Caco-2 (cell line): Measurements from ENCODE around the gene SLC1A2. TPM values are rescaled to one million over a fixed set of nuclear protein-coding genes. Genes with fewer than 3 reads are reported as not detected.

Source experiments
- BruUV-seq: library from RNA; stranded (reverse); fragments of 400-500 nt; replicated peaks from 2 replicates; lab custom pipeline; 2021; lab: Mats Ljungman, UMichigan
- CTCF ChIA-PET: fragments of 300-600 bp; sonication (Branson Sonifier 250); formaldehyde crosslinking; loops from one replicate; lab custom pipeline; 2022; ENCODE audit warnings: antibody characterized with exemption; lab: Charles Lee
- POLR2A ChIA-PET: fragments of 300-600 bp; sonication (Branson Sonifier 250); formaldehyde crosslinking; loops from one replicate; lab custom pipeline; 2022; ENCODE audit warnings: antibody characterized with exemption; lab: Charles Lee
- DNase-seq, 2 experiments: peaks; one replicate each; pipeline versions ENCODE4 v3.0.0 to v3.0.0-alpha.2; 2020 to 2022
- H3K27me3 ChIP-seq: replicated peaks from 2 replicates; pipeline ENCODE4 v1.6.0; 2011; ENCODE audit warnings: low read length; ENCODE audit not compliant: control insufficient read depth, insufficient read depth
- H3K36me3 ChIP-seq: 2 replicates; pipeline ENCODE4 v1.5.1; 2011; ENCODE audit warnings: low read length; ENCODE audit not compliant: control insufficient read depth, insufficient read depth
- H3K4me1 ChIP-seq: fragments of 250-450 bp; sonication (Bioruptor Pico); 2 replicates; pipeline ENCODE4 v1.5.1; 2020; ENCODE audit warnings: mild to moderate bottlenecking
- H3K4me3 ChIP-seq: 2 replicates; pipeline ENCODE4 v1.5.1; 2011; ENCODE audit warnings: low read depth, mild to moderate bottlenecking, control low read depth, low read length
- H3K9me3 ChIP-seq: fragments of 250-450 bp; sonication (Bioruptor Pico); 2 replicates; pipeline ENCODE4 v1.5.1; 2020; ENCODE audit warnings: mild to moderate bottlenecking, moderate library complexity
- H3K27ac Mint-ChIP-seq: one replicate; pipeline ENCODE4 v1.8.0; 2022; ENCODE audit warnings: mixed read lengths; ENCODE audit not compliant: unreplicated experiment
- H3K27me3 Mint-ChIP-seq: one replicate; pipeline ENCODE4 v1.8.0; 2022; ENCODE audit warnings: mixed read lengths; ENCODE audit not compliant: insufficient read depth, unreplicated experiment
- H3K36me3 Mint-ChIP-seq: one replicate; pipeline ENCODE4 v1.8.0; 2022; ENCODE audit warnings: mild to moderate bottlenecking, mixed read lengths; ENCODE audit not compliant: insufficient read depth, unreplicated experiment
- H3K4me1 Mint-ChIP-seq: one replicate; pipeline ENCODE4 v1.8.0; 2022; ENCODE audit warnings: low read depth, mixed read lengths; ENCODE audit not compliant: unreplicated experiment
- H3K4me3 Mint-ChIP-seq: one replicate; pipeline ENCODE4 v1.8.0; 2022; ENCODE audit warnings: mild to moderate bottlenecking, moderate library complexity, mixed read lengths; ENCODE audit not compliant: unreplicated experiment
- H3K9me3 Mint-ChIP-seq: one replicate; pipeline ENCODE4 v1.8.0; 2022; ENCODE audit warnings: mixed read lengths; ENCODE audit not compliant: unreplicated experiment
- intact Hi-C: fragments of 100-400 bp; cut with micrococcal nuclease; formaldehyde crosslinking; loops from one replicate; pipeline ENCODE4 v1.10.0; 2022; ENCODE audit not compliant: unreplicated experiment
- total RNA-seq: library from RNA; stranded (reverse); gene quantifications from 2 replicates; pipeline ENCODE4 v1.2.3, GENCODE V29; 2022
- TF ChIP-seq, protein P1 (sequence below), 2 experiments: fragments of 200-600 bp in 1 of 2; IDR thresholded peaks; 1 replicate in 1 of 2; 2 replicates in 1 of 2; pipeline versions ENCODE4 v1.5.1 to v1.8.0; 2011 to 2022; ENCODE audit warnings: antibody characterized with exemption in 1 of 2, control low read depth in 1 of 2, inconsistent platforms in 1 of 2, low read depth in 1 of 2, low read length in 1 of 2, mild to moderate bottlenecking in 1 of 2, moderate library complexity in 1 of 2; ENCODE audit not compliant: insufficient read depth in 1 of 2, severe bottlenecking in 1 of 2, unreplicated experiment in 1 of 2

Gene SLC1A2
- total RNA-seq, 1 experiment from 2014 or later = 2.0 TPM

DNA sequence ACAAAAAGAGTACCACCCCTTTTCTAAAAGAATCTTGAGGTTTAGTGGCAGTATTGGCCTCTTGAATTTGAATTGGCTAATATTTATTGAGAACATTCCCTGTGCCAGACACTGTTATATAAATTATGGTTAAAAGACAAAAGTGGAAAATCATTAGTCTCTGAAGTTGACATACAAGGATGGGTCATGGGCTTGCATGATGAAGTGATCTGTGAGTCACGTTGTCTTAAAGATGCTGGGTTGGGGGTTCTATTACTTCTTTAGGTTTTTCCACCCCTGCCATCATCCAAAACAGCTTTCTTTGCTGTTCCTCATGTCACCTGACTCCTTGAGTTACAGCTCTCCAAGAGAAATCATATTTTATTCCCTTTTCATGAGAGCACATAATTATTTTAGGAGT is 195.4 kb downstream of the SLC1A2 start:
- TF ChIP-seq, protein P1, sequence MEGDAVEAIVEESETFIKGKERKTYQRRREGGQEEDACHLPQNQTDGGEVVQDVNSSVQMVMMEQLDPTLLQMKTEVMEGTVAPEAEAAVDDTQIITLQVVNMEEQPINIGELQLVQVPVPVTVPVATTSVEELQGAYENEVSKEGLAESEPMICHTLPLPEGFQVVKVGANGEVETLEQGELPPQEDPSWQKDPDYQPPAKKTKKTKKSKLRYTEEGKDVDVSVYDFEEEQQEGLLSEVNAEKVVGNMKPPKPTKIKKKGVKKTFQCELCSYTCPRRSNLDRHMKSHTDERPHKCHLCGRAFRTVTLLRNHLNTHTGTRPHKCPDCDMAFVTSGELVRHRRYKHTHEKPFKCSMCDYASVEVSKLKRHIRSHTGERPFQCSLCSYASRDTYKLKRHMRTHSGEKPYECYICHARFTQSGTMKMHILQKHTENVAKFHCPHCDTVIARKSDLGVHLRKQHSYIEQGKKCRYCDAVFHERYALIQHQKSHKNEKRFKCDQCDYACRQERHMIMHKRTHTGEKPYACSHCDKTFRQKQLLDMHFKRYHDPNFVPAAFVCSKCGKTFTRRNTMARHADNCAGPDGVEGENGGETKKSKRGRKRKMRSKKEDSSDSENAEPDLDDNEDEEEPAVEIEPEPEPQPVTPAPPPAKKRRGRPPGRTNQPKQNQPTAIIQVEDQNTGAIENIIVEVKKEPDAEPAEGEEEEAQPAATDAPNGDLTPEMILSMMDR (IDR thresholded peaks at IDR 0.05; ENCODE audit: insufficient read depth in 1 of 2, low read depth in 1 of 2, low read length in 1 of 2, severe bottlenecking in 1 of 2, unreplicated experiment in 1 of 2) = no peak
- BruUV-seq = no TSS peak
- ChIA-PET POLR2A (no interaction called here), CTCF (no interaction called here)
- Histone ChIP-seq H3K27me3 (no peaks in the 10 kb centered on the region), H3K4me1 (no peaks in the 10 kb centered on the region), H3K9me3 (no peaks in the 10 kb centered on the region), H3K4me3 (no peak overlapping the region), H3K36me3 (no peaks in the 10 kb centered on the region)
- no peak overlapping the region for H3K27ac Mint-ChIP-seq
- H3K4me3 Mint-ChIP-seq = no peak overlapping the region
- H3K36me3 Mint-ChIP-seq = no peaks in the 10 kb centered on the region
- H3K9me3 Mint-ChIP-seq = no peaks in the 10 kb centered on the region
- no peaks in the 10 kb centered on the region for H3K4me1 Mint-ChIP-seq
- intact Hi-C loops = no loop called here
- DNase-seq = no peak
- H3K27me3 Mint-ChIP-seq = no peaks in the 10 kb centered on the region

DNA sequence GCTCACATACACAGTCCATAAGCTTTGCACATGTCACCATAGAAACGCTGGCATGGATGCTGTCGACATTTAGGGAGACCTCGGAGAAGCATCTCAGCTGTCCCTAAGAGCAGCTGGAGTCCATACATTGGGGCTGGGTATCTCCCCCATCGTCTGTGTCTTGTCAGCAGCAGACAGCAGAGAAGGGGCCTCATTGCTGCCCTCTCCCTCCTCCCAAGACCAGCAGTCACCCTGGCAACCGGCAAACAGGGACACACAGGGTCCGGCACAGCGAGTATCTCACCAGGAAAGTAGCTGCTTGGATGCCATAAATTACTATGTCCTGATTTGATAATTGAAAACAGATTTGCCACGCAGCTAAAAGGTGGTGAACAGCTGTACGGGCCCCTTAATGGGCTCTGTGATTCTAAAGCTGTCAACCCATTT is 196.0 kb downstream of the SLC1A2 start:
- Histone ChIP-seq H3K27me3 (no peaks in the 10 kb centered on the region), H3K4me1 (no peaks in the 10 kb centered on the region), H3K9me3 (no peaks in the 10 kb centered on the region), H3K4me3 (no peak overlapping the region), H3K36me3 (no peaks in the 10 kb centered on the region)
- TF ChIP-seq, protein P1 (IDR thresholded peaks at IDR 0.05; ENCODE audit: insufficient read depth in 1 of 2, low read depth in 1 of 2, low read length in 1 of 2, severe bottlenecking in 1 of 2, unreplicated experiment in 1 of 2) = no peak
- Mint-ChIP-seq H3K4me3 (no peak overlapping the region), H3K27ac (no peak overlapping the region), H3K4me1 (no peaks in the 10 kb centered on the region), H3K27me3 (no peaks in the 10 kb centered on the region), H3K9me3 (no peaks in the 10 kb centered on the region), H3K36me3 (no peaks in the 10 kb centered on the region)
- POLR2A ChIA-PET = no interaction called here
- DNase-seq = no peak
- intact Hi-C loops = no loop called here
- CTCF ChIA-PET = no interaction called here
- no TSS peak for BruUV-seq

DNA sequence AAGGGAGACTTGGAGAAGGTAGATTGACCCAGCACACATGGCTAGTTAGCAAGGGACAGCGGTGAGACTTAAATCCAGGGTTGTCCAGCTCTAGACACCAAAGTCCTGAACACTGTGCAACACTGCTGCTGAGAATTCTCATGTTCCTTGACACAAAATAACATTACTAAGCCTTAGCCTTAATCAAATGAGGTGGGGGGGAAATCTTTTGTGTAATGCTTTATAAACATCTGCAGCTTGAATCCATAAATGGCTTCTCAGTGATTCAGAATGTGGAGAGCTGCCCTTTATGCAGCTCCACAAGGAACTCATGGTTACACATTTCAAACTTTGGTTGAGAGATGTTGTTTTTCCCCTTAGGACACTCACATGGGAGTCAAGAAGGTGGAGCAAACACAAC is 200.4 kb downstream of the SLC1A2 start:
- ChIA-PET CTCF (interaction anchor here (0.7 kb wide), 1 partner anchor 187 kb away, joined by 3 read pairs; no protein-coding TSS in a partner anchor), POLR2A (no interaction called here)
- DNase-seq = no peak
- Mint-ChIP-seq H3K4me1 (no peaks in the 10 kb centered on the region), H3K4me3 (no peak overlapping the region), H3K36me3 (no peaks in the 10 kb centered on the region), H3K27ac (no peak overlapping the region), H3K9me3 (no peaks in the 10 kb centered on the region), H3K27me3 (no peaks in the 10 kb centered on the region)
- intact Hi-C loops = no loop called here
- Histone ChIP-seq H3K27me3 (no peaks in the 10 kb centered on the region), H3K9me3 (no peaks in the 10 kb centered on the region), H3K4me1 (no peaks in the 10 kb centered on the region), H3K36me3 (no peaks in the 10 kb centered on the region), H3K4me3 (no peak overlapping the region)
- TF ChIP-seq, protein P1 (IDR thresholded peaks at IDR 0.05; ENCODE audit: insufficient read depth in 1 of 2, low read depth in 1 of 2, low read length in 1 of 2, severe bottlenecking in 1 of 2, unreplicated experiment in 1 of 2) = no peak
- BruUV-seq = no TSS peak
